Keratinocyte (primary cell): Measurements from ENCODE around the gene ING5. TPM values are rescaled to one million over a fixed set of nuclear protein-coding genes. Genes with fewer than 3 reads are reported as not detected.
"Not testable (repeated sequence)": the region's sequence is repeated elsewhere in the genome, so short reads cannot be mapped to it uniquely, and the experiment has no call there.

ENCODE experiments used
- DNase-seq: peaks from one replicate; pipeline ENCODE4 v3.0.0-alpha.2; 2011; ENCODE audit warnings: low read depth, missing footprints, low spot score
- FAIRE-seq: peaks from 2 replicates; lab custom pipeline; 2011; peaks lifted over from hg19 to GRCh38; lab: Jason Lieb, UNC
- H2AFZ ChIP-seq: 2 replicates; pipeline ENCODE4 v1.6.0; 2012; ENCODE audit warnings: low read length, control low read depth, inconsistent platforms; ENCODE audit not compliant: control insufficient read depth
- H3K27ac ChIP-seq: 2 replicates; pipeline ENCODE4 v1.5.1; 2011; ENCODE audit warnings: low read length; ENCODE audit not compliant: control insufficient read depth, insufficient read depth
- H3K27me3 ChIP-seq: 3 replicates; pipeline ENCODE4 v1.6.0; 2011; ENCODE audit warnings: low read length; ENCODE audit not compliant: control insufficient read depth, insufficient read depth; ENCODE audit errors: extremely low read depth
- H3K36me3 ChIP-seq, 2 experiments: 2 replicates in 1 of 2; 3 replicates in 1 of 2; pipeline ENCODE4 v1.5.1; 2011; ENCODE audit warnings: low read length in 2 of 2, mild to moderate bottlenecking in 1 of 2; ENCODE audit not compliant: control insufficient read depth in 2 of 2, insufficient read depth in 2 of 2; ENCODE audit errors: extremely low read depth in 1 of 2
- H3K4me1 ChIP-seq: 3 replicates; pipeline ENCODE4 v1.5.1; 2011; ENCODE audit warnings: low read length; ENCODE audit not compliant: control insufficient read depth, insufficient read depth; ENCODE audit errors: extremely low read depth
- H3K4me2 ChIP-seq: 3 replicates; pipeline ENCODE4 v1.6.0; 2011; ENCODE audit warnings: low read depth, low read length; ENCODE audit not compliant: control insufficient read depth, insufficient read depth; ENCODE audit errors: extremely low read depth
- H3K4me3 ChIP-seq, 3 experiments: fragments of 200-600 bp in 1 of 3; sonication (generic) in 1 of 3; 2 replicates in 2 of 3; 3 replicates in 1 of 3; pipeline ENCODE4 v1.5.1; 2011 to 2016; ENCODE audit warnings: low read length in 3 of 3, mild to moderate bottlenecking in 3 of 3, control low read depth in 2 of 3, inconsistent platforms in 1 of 3, low read depth in 1 of 3, mixed read lengths in 1 of 3, mixed run types in 1 of 3, moderate library complexity in 1 of 3; ENCODE audit not compliant: control insufficient read depth in 2 of 3, insufficient read depth in 2 of 3; ENCODE audit errors: extremely low read depth in 1 of 3
- H3K79me2 ChIP-seq: 2 replicates; pipeline ENCODE4 v1.6.0; 2012; ENCODE audit warnings: low read length; ENCODE audit not compliant: control insufficient read depth, insufficient read depth
- H3K9ac ChIP-seq: 3 replicates; pipeline ENCODE4 v1.6.0; 2011; ENCODE audit warnings: low read length; ENCODE audit not compliant: control insufficient read depth, insufficient read depth; ENCODE audit errors: extremely low read depth
- H3K9me1 ChIP-seq: 3 replicates; pipeline ENCODE4 v1.6.0; 2011; ENCODE audit warnings: low read length; ENCODE audit not compliant: control insufficient read depth, insufficient read depth; ENCODE audit errors: extremely low read depth
- H3K9me3 ChIP-seq: 2 replicates; pipeline ENCODE4 v1.5.1; 2012; ENCODE audit warnings: low read depth, low read length; ENCODE audit not compliant: control insufficient read depth
- H4K20me1 ChIP-seq: 3 replicates; pipeline ENCODE4 v1.6.0; 2011; ENCODE audit warnings: low read length; ENCODE audit not compliant: control insufficient read depth, insufficient read depth; ENCODE audit errors: extremely low read depth
- CTCF ChIP-seq, 3 experiments: IDR thresholded peaks in 1 of 3; conservative IDR thresholded peaks in 1 of 3; optimal IDR thresholded peaks in 1 of 3; 2 replicates in 2 of 3; 3 replicates in 1 of 3; pipeline versions ENCODE3 to v1.5.1; 2011; ENCODE audit warnings: low read length in 3 of 3, mild to moderate bottlenecking in 3 of 3, moderate library complexity in 2 of 3, control low read depth in 1 of 3, inconsistent platforms in 1 of 3; ENCODE audit not compliant: insufficient read depth in 2 of 3; ENCODE audit errors: extremely low read depth in 1 of 3
- EZH2 ChIP-seq: IDR thresholded peaks from one replicate; pipeline ENCODE4 v1.6.1; 2012; ENCODE audit warnings: inconsistent platforms, mild to moderate bottlenecking, low read length, moderate library complexity
- dilution Hi-C: fragments of 300-500 bp; cut with MboI; formaldehyde crosslinking; loops from one replicate; pipeline ENCODE4 v1.7.0; 2020; ENCODE audit warnings: low sequenced_read_pairs; ENCODE audit not compliant: extremely low pct_ligation_motif_present
- polyA plus RNA-seq, 5 experiments: library from polyadenylated mRNA; depleted of rRNA in 3 of 5; stranded (reverse) in 3 of 5; stranded (forward) in 1 of 5; unstranded in 1 of 5; fragments of >200 nt; gene quantifications; 1 replicate in 1 of 5; 2 replicates in 3 of 5; 3 replicates in 1 of 5; pipeline versions ENCODE4 v1.2.1 to v1.2.3, GENCODE V29; 2011 to 2012; ENCODE audit warnings: missing spikeins in 2 of 5, low read depth in 1 of 5, low replicate concordance in 1 of 5

The ING5 gene
- polyA plus RNA-seq, 1 donor (not counting 4 experiments of a cell fraction or from before 2014, with no cell fraction given): 19.1 TPM

- Histone ChIP-seq H3K9ac (no peak overlapping the region), H2AFZ (no peak overlapping the region), H3K4me3 (no peak overlapping the region), H3K27ac (no peak overlapping the region), H3K36me3 (peaks cover 16 to 24% of the 10 kb centered on the region in 2 experiments), H3K9me1 (no peaks in the 10 kb centered on the region), H3K4me1 (peaks cover 14% of the 10 kb centered on the region), H3K79me2 (peaks cover under 1% of the 10 kb centered on the region), H3K9me3 (no peaks in the 10 kb centered on the region), H4K20me1 (peaks cover 4% of the 10 kb centered on the region), H3K27me3 (no peaks in the 10 kb centered on the region), H3K4me2 (no peak overlapping the region)
- no peak for FAIRE-seq
- dilution Hi-C loops: no loop called here
- TF ChIP-seq CTCF (optimal IDR thresholded peaks at IDR 0.05 in 1 of 3, IDR thresholded peaks at IDR 0.05 in 1 of 3, conservative IDR thresholded peaks at IDR 0.05 in 1 of 3; ENCODE audit: extremely low read depth in 1 of 3, insufficient read depth in 2 of 3, low read length in 3 of 3) (no peak), EZH2 (no peak)
- no peak for DNase-seq
These were observed 41.1 kb upstream of the ING5 start for GRCh38 chr2:241660593-241661213.

- H2AFZ ChIP-seq, H3K4me3 ChIP-seq, FAIRE-seq, H3K79me2 ChIP-seq, H3K27ac ChIP-seq, dilution Hi-C loops, H4K20me1 ChIP-seq, H3K9me1 ChIP-seq, H3K27me3 ChIP-seq, DNase-seq, H3K9me3 ChIP-seq, H3K9ac ChIP-seq, H3K4me2 ChIP-seq: not testable (repeated sequence)
- Histone ChIP-seq H3K36me3 (peaks cover 9 to 24% of the 10 kb centered on the region in 2 experiments), H3K4me1 (peaks cover 16% of the 10 kb centered on the region)
These were observed 39.1 kb upstream of the ING5 start for GRCh38 chr2:241662731-241663130.
